Epithelial cell of prostate (primary cell): ENCODE measurements around the gene C22orf39.
"Not testable (repeated sequence)": the region's sequence is repeated elsewhere in the genome, so short reads cannot be mapped to it uniquely, and the experiment has no call there.

Experiments used
- DNase-seq: peaks from one replicate; pipeline ENCODE4 v3.0.0-alpha.2; 2011; ENCODE audit warnings: low read depth, low spot score
- H3K27ac ChIP-seq: fragments of 450-650 bp; 2 replicates; pipeline ENCODE4 v1.5.1; 2017; ENCODE audit warnings: mild to moderate bottlenecking

Gene C22orf39

DNA sequence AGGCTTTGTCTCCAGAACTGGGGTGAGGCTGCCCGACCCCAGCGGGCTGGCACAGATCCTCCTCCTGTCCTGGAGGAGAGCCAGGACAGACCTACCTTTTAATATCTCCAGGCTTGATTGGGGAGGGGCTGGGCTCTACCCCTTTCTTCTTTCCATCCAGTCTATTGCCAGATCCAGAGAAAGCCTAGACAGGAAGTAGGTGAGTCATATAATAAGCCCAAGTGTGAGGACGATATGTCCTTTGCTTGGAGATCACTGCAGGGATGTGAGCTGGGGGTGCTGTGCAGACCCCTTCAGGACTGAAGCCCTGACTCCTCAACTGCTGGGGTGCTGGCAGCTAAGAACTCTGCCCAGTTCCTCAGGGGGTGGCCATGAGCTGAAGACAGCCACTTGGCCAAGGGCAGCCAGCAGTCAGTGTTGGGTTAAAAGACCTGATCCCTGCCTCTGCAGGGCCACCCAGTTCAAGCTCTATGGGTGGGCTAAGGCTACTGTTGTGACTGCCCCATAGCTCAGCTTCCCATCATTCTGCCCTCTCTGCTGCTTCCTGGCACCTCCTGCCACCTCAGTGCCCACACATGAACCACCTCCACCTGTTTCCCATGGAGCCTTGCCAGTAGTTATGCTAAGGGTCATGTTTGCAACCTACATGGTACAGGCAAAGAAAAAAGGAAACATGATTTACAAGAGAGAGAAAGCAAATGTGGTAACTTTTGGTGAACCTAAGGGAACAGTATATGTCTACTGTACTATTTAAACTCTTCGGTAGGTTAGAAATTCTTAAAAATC, 8.3 kb upstream of the C22orf39 start:
- no peak overlapping the region for H3K27ac ChIP-seq
- no peak for DNase-seq

DNA sequence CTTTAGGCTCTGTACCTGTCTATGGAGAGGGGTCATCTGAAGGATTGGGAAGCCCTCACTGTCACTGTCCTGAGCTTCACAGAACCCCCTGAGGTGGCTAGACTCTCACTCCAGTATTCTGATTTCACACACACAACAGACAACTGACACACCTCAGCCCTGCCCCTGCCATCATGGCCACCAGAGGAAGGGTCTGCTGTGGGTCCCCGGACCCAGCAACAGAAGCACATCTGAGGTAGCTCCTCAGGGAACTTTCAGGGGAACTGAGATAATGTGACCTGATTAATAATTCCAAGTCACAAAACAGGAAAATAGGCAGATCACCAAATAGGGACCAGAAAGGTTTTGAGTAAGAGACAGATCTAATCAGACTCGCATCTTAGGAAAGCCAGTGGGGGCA, 7.5 kb upstream of the C22orf39 start:
- H3K27ac ChIP-seq: no peak overlapping the region
- no peak for DNase-seq

DNA sequence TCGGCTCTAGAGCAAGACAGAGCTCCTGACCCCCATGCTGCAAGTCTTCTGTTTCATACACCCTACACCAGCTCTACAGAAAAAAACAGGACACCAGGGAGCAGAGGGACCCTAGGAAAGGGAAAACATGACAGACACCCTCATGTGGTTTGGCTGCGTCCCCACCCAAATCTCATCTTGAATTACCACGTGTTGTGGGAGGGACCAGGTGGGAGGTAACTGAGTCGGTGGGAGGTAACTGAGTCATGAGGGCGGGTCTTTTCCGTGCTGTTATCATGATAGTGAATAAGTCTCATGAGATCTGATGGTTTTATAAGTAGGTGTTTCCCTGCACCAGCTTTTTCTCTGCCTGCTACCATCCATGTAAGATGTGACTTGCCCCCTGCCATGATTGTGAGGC, 6.6 kb upstream of the C22orf39 start:
- H3K27ac ChIP-seq: no peak overlapping the region
- no peak for DNase-seq

GRCh38 chr22:19453718-19454117, 6.2 kb upstream of the C22orf39 start:
- no peak overlapping the region for H3K27ac ChIP-seq
- DNase-seq: no peak

DNA sequence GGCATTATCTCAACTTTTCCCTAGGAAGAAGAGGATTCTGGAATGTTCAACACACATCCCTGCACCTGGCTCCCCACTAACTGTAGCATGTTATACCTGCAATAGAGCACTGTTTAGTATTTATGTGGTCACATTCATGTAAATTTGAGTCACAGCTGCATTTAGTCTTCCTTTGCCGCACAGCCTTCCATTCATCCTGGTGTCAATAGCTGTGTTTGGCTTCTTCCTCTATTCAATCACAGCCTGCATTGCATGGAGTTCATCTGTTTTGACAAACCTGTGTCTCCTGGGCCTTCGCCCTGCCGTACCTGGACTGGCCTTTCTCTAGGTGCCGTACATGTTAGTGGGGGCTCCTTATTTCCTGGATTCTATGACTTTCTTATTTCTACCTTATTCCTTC, 4.1 kb upstream of the C22orf39 start:
- DNase-seq: no peak
- no peak overlapping the region for H3K27ac ChIP-seq

GRCh38 chr22:19450363-19451175, 3.1 kb upstream of the C22orf39 start:
- no peak for DNase-seq
- H3K27ac ChIP-seq: no peak overlapping the region

DNA sequence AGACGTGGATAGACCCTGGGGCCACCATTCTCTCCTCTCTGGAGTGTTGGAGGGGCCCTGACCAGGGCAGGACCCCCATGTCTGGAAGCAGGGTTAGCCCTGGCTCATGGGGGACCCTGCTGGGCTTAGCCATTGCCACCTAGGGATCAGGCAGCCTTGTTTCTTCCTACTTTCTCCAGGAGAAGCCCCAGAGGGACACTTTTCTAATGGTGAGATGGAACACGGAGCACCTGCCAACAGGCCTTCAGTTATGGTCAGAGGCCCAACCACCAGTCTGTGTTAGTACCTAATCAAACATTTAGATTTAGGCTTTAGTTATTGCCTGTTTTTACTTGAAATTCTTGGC, 1.9 kb upstream of the C22orf39 start:
- no peak overlapping the region for H3K27ac ChIP-seq
- no peak for DNase-seq

DNA sequence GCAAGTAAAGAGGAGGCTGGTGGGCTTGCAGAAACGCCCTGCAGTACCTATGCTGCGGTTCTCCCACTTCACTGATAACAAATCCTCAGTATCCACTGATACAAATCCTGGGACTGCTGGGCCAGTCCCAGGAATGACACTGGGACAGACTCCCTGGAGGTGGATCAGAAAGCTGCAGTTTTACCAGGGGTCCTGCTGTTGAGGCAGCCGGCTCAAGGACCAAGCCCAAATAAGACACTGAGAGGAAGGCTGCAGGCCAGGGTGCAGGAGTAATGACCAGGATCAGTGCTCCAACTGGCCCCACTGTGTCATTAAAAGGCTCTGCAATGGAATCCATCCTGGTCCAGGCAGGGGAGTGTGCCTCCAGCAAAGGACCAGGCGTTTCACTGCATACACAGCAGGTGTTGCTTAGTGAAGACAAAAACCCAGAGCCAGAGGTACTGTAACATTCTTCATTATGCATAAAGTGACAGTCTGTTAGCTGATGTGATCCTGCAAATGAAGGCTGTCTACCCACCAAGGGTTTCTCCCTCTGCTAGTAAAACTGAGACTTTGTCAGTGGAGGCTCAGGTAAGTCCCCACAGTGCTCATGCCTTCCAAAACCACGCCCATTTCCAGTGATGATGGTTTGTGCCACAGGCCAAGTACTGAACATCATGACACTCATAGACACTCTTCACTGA, 1.4 kb upstream of the C22orf39 start:
- no peak overlapping the region for H3K27ac ChIP-seq
- DNase-seq: no peak

GRCh38 chr22:19448076-19448607, 631 bp upstream of the C22orf39 start:
- H3K27ac ChIP-seq: peak overlapping the region; percentile 82
- DNase-seq: no peak

DNA sequence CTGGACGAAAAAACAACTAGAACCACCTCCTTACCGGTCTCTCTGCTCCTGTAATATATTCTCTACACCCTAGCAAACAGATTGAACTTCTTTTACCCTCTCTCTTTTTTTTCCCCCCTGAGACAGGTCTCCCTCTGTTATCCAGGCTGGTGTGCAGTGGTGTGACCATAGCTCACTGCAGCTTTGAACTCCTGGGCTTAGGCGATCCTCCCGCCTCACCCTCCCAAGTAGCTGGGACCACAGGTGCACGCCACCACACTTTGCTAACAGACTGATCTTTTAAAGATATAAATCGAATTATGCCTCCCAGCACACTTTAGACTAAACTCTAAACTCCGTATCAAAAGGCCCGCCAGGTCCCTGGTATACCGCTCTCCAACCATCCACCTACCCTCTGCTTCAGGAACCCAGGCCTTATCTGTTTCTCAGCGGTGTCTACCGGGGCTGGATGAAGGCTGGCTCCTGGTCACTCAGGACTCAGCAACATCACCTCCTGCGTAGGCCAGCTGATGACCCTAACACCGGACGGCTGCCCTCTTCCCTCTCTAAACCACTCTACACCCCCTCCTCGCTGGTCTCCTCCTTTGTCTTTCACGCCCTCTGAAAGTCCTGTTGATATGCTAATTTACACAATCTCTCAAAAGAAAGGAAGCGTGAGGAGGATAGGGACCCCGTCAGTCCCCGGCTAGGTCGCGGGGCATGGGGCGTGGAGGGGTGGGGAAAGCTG, 745 bp downstream of the C22orf39 start:
- H3K27ac ChIP-seq: peak overlapping the region; percentile 82
- no peak for DNase-seq

- DNase-seq, H3K27ac ChIP-seq: not testable (repeated sequence)
Observed at GRCh38 chr22:19445279-19445982, 2.1 kb downstream of the C22orf39 start.

GRCh38 chr22:19443544-19444211, 3.8 kb downstream of the C22orf39 start:
- DNase-seq: no peak
- no peak overlapping the region for H3K27ac ChIP-seq

DNA sequence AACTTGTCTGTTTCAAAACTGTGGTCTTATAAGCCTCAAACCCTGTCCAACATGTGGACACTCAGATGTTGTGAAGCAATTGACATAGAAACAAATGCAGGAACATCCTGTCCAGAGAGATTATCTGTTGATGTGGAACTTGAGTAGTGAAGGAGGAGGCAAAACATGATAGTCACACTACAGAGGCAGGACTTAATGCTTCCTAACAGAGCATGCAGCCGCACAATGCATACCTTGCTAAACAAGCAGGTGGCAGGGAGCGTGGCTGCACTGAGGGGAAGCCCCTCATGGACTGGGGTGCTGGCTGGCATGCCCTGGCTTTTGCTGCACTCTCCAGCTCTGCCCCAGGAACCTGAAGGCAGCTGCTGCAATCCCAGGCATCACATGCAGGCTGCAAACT, 5.3 kb downstream of the C22orf39 start:
- H3K27ac ChIP-seq: no peak overlapping the region
- no peak for DNase-seq

DNA sequence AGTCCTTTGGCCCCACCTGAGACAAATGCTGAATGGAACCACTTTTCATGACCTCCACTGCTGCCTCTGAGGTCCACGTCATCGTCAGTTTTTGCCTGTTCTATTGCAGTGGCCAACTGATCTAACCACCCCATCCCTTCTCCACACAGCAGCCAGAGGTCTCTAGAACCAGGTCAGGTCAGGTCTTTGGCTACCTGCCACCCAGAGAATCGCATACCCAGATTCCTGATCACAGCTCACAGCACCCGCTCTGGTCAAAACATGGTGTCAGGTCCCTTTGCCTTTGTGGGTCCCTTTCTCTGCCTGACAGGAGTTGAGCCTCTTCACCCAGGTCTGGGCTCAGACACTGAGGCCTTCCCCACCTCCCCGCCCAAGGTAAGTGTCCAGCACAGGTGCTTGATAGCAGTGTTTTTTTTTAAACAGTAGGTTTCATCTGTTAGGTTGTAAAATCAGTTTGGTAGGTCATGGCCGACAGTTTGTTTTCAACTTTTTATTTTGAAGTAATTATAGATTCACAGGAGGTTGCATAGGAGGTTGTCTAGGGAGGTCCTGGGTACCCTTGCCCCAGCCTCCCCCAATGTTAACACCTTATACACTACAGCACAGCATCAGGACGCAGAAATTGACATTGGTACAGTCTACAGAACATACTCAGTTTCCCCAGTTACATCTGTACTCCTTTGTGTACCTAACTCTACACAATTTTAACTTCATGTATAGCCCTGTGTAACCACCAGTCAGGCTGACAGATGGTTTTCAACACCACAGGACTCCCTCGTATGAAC, 6.9 kb downstream of the C22orf39 start:
- no peak overlapping the region for H3K27ac ChIP-seq
- DNase-seq: no peak

GRCh38 chr22:19438298-19438697, 9.2 kb downstream of the C22orf39 start:
- DNase-seq: no peak
- H3K27ac ChIP-seq: no peak overlapping the region

DNA sequence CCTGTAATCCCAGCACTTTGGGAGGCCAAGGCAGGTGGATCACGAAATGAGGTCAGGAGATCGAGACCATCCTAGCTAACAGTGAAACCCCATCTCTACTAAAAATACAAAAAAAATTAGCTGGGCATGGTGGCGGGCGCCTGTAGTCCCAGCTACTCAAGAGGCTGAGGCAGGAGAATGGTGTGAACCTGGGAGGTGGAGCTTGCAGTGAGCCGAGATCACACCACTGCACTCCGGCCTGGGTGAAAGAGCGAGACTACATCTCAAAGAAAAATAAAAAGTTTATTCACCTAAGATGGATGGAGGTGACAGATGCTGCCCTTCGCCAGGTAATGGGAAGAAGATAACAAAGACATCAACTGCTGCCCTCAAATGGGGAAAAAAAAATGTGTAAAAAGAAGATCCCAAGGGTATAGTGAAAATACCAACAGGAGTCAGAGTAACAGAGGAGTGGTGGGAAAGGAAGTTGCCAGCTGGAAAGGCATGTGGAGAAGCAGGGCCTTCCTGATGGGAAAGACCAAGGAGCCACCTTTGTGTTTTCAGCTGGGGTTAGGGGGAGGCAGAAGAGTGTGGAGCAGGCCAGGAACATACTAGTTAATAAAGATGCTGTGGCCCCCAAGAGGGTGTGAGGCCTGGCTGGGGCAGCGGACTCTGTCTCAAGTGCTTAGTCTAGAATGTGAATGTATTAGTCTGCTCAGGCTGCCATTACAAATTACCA, 10.9 kb downstream of the C22orf39 start:
- DNase-seq, H3K27ac ChIP-seq: not testable (repeated sequence)

GRCh38 chr22:19434829-19435580, 12.5 kb downstream of the C22orf39 start:
- no peak for DNase-seq
- no peak overlapping the region for H3K27ac ChIP-seq
